Glutamatergic neuron (in vitro differentiated cells): Measurements from ENCODE around the gene GLIS1. TPM values are rescaled to one million over a fixed set of nuclear protein-coding genes. Genes with fewer than 3 reads are reported as not detected.

Experiments
- DNase-seq: peaks from one replicate; pipeline ENCODE4 v3.0.0; 2022
- H3K27ac Mint-ChIP-seq: one replicate; pipeline ENCODE4 v1.8.0; 2020; ENCODE audit warnings: mild to moderate bottlenecking, mixed read lengths, inconsistent platforms; ENCODE audit not compliant: unreplicated experiment
- H3K27me3 Mint-ChIP-seq: one replicate; pipeline ENCODE4 v1.8.0; 2020; ENCODE audit warnings: mild to moderate bottlenecking, moderate library complexity, mixed read lengths, inconsistent platforms; ENCODE audit not compliant: unreplicated experiment
- H3K36me3 Mint-ChIP-seq: one replicate; pipeline ENCODE4 v1.8.0; 2020; ENCODE audit warnings: mild to moderate bottlenecking, mixed read lengths, inconsistent platforms; ENCODE audit not compliant: unreplicated experiment
- H3K4me1 Mint-ChIP-seq: one replicate; pipeline ENCODE4 v1.8.0; 2020; ENCODE audit warnings: mild to moderate bottlenecking, low read depth, mixed read lengths, inconsistent platforms; ENCODE audit not compliant: unreplicated experiment
- H3K4me3 Mint-ChIP-seq: one replicate; pipeline ENCODE4 v1.8.0; 2020; ENCODE audit warnings: mild to moderate bottlenecking, mixed read lengths, inconsistent platforms; ENCODE audit not compliant: unreplicated experiment
- H3K9me3 Mint-ChIP-seq: one replicate; pipeline ENCODE4 v1.8.0; 2020; ENCODE audit warnings: mild to moderate bottlenecking, moderate library complexity, mixed read lengths, inconsistent platforms; ENCODE audit not compliant: unreplicated experiment
- total RNA-seq: library from RNA; stranded (reverse); fragmentation: NEBNext Ultra II Directional; extraction: Animal tissue kit (Norgen Biotek cat#: 25700); gene quantifications from one replicate; pipeline ENCODE4 v1.2.1, GENCODE V29; 2021; ENCODE audit not compliant: unreplicated experiment
- TF ChIP-seq, protein P1 (sequence below): fragments of 200-600 bp; sonication (generic); IDR thresholded peaks from one replicate; pipeline ENCODE4 v1.5.0; 2021; ENCODE audit not compliant: partially characterized antibody, unreplicated experiment

Gene GLIS1
- total RNA-seq, 1 donor from 2014 or later, result 0.76 TPM

DNA sequence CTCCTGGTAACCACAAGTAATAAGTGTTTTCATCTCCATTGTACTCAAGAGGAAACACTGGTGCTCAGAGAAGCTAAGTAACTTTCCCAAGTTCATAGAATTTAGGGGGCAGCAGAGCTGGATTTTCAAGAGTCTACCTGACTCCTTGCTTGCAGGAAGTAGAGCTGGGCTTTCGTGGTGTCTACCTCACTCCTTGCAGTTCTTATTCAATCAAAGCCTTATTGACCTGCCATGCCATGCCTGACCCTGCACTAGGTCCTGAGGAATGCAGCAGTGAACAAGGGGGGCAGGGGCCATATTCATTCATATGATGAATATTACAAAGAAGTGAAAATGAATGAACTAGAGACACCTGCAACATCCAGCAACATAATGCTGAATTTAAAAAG, 93.3 kb downstream of the GLIS1 start:
- no peak for DNase-seq
- Mint-ChIP-seq H3K27ac (no peak overlapping the region), H3K27me3 (peaks cover 3% of the 10 kb centered on the region), H3K4me3 (no peak overlapping the region), H3K9me3 (peaks cover 3% of the 10 kb centered on the region), H3K4me1 (peaks cover 9% of the 10 kb centered on the region), H3K36me3 (no peaks in the 10 kb centered on the region)
- TF ChIP-seq, protein P1, sequence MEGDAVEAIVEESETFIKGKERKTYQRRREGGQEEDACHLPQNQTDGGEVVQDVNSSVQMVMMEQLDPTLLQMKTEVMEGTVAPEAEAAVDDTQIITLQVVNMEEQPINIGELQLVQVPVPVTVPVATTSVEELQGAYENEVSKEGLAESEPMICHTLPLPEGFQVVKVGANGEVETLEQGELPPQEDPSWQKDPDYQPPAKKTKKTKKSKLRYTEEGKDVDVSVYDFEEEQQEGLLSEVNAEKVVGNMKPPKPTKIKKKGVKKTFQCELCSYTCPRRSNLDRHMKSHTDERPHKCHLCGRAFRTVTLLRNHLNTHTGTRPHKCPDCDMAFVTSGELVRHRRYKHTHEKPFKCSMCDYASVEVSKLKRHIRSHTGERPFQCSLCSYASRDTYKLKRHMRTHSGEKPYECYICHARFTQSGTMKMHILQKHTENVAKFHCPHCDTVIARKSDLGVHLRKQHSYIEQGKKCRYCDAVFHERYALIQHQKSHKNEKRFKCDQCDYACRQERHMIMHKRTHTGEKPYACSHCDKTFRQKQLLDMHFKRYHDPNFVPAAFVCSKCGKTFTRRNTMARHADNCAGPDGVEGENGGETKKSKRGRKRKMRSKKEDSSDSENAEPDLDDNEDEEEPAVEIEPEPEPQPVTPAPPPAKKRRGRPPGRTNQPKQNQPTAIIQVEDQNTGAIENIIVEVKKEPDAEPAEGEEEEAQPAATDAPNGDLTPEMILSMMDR, result no peak

DNA sequence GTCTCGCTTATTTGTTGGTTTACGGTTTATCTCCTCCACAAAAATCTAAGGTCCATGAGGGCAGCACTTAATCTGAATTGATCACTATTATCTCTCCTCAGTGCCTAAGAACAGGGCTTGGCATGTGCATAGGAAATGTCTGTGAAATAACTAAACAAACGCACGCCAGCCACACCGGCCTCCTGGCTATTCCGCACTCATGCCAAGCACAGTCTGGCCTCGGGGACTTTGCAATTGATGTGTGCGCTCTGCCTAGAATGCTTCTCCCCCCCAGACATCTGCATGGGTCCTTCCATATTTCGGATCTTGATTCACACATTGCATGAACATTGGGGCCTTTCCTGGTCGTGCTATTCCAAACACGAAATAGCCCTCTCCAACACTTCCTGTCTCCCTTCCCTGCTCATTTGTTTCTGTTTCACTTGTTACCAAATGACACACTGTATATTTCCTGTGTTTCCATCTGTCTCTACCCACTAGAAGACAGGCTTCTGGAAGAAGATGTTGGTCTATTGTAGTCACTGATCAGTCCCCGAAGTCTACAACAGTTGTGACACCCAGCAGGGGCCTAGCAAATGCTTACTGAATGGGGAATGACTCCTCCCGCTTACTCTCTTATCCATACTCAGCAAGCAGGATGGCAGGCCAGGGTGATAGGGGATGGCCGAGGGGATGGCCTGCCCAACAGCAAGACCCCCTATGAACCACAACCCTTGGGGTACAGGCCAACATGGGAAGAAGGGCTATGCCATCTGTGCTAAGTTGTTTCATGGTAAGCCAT, 93.9 kb downstream of the GLIS1 start:
- DNase-seq, result no peak
- H3K36me3 Mint-ChIP-seq, result no peaks in the 10 kb centered on the region
- H3K4me1 Mint-ChIP-seq, result peaks cover 9% of the 10 kb centered on the region
- peaks cover 3% of the 10 kb centered on the region for H3K9me3 Mint-ChIP-seq
- H3K27me3 Mint-ChIP-seq, result peaks cover 3% of the 10 kb centered on the region
- no peak overlapping the region for H3K4me3 Mint-ChIP-seq
- H3K27ac Mint-ChIP-seq, result peak overlapping the region; percentile 6
- TF ChIP-seq, protein P1, result no peak

DNA sequence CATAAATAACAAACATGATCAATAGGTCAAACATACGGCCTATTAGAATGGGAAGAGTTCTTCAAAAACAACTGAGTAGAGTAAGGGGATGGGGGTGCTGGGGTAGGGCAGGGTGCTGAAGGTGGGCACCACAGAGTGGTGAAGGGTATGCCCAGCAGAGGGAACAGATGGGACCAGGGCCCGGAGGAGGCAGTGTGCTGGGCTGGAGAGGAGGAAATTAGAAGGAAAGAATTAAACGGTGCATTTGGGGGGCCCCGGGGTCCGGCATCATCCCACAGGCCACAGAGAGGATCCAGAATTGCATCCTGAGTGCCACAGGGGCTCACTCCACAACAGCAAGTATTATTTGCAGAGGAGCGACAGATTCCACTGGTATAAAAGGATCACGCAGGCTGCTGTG, 94.5 kb downstream of the GLIS1 start:
- Mint-ChIP-seq H3K4me3 (no peak overlapping the region), H3K27ac (no peak overlapping the region), H3K36me3 (no peaks in the 10 kb centered on the region), H3K27me3 (peaks cover 3% of the 10 kb centered on the region), H3K4me1 (peaks cover 12% of the 10 kb centered on the region), H3K9me3 (peaks cover 3% of the 10 kb centered on the region)
- TF ChIP-seq, protein P1, result no peak
- no peak for DNase-seq

DNA sequence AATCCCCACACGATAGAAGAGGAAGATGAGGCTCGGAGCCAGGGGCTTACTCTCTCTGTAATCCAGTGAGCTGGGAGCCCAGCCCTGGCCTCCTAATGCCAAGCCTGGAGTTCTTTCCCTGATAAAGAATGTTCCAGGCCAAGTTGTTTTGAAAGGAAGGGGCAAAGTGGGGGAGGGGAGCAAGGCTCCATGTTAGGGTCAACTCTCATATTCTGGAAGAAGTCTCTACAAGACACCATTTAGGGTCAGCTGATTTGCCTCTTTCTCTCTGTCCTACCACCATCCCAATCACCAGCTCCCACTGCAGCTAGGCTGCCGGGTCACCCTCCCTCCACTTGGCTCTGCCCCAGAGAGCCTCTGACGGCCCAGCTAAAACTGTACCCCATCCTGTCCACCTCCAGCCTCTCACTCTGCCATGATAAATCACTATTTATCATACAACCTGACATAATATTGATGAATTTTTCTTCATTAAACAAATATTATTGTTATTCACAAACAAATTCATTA, 95.0 kb downstream of the GLIS1 start:
- DNase-seq, result no peak
- Mint-ChIP-seq H3K9me3 (peaks cover 3% of the 10 kb centered on the region), H3K4me1 (peaks cover 12% of the 10 kb centered on the region), H3K27ac (no peak overlapping the region), H3K27me3 (peaks cover 3% of the 10 kb centered on the region), H3K4me3 (no peak overlapping the region), H3K36me3 (no peaks in the 10 kb centered on the region)
- TF ChIP-seq, protein P1, result no peak
